Tibial nerve (tissue), 3 donors: ENCODE data around the gene GPR6.

ENCODE experiments used
- CTCF ChIP-seq, 5 experiments: fragments of 200-600 bp in 3 of 5; fragments of 450-650 bp in 2 of 5; sonication (generic) in 3 of 5; IDR thresholded peaks; one replicate each; pipeline ENCODE4 v1.5.1; 2016 to 2019; ENCODE audit warnings: antibody characterized with exemption in 5 of 5, mild to moderate bottlenecking in 3 of 5, moderate library complexity in 2 of 5
- POLR2A ChIP-seq, 2 donors: fragments of 450-650 bp; IDR thresholded peaks; one replicate each; pipeline ENCODE4 v1.6.1; 2017; ENCODE audit warnings: antibody characterized with exemption in 2 of 2, mild to moderate bottlenecking in 2 of 2, moderate library complexity in 2 of 2

DNA sequence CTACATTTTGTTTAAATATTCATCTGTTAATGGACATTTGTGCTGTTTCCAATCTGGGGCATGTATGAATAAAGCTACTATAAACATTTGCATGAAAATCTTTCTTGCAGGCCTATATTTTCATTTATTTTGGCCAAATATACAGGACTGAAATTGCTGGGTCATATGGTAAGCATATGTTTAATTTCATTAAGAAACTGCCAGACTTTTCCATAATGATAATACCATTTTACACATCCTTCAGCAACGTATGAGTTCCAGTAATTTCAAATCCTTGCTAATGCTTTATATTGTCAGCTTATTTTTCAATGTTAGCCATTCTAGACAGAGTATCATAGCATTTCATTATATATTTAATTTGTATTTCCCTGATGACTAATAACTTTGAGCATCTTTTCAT is 51.0 kb downstream of the GPR6 start:
- TF ChIP-seq POLR2A (IDR thresholded peaks at IDR 0.05) (no peak), CTCF (IDR thresholded peaks at IDR 0.05) (no peak)
